ENCODE measurements around the gene MRGPRE. TPM values are rescaled to one million over a fixed set of nuclear protein-coding genes. Genes with fewer than 3 reads are reported as not detected.

The MRGPRE gene
- total RNA-seq, 1 donor from 2014 or later, result 0.29 TPM

DNA sequence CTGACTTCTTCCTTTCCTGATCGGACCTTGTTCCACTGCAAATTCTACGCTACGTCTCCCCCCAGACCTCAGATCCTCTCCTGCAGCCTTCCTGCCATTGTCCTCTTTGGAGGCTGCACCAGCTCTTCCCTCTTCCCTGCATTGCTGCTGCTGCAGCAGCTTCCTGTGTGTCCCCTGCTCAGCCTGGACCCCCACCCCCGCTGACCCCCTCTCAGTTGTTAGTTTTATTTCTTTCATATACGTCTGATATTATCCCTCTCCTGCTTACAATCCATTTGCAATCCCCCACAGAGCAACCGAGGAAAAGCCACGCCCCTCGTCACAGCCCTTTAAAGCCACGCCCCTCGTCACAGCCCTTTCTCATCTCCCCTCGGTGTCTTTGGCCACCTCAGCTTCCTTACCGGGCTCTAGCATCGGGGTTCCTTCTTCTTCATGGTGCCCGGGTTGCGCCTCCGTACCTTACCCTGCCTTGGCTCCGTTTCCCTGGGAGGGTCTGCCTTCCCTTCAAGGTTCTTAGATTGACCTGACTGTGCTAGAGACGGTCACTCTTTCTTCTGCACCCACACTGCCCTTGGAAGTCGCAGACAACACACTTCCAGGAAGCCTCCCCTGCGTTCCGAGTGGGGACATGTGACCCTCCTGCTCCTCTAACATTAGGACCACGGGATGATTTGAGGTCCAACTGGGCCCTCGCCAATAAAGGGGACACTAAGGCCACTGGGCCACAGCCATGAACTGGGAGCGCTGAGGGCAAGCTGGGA is 18.4 kb downstream of the MRGPRE start:
- no peak for DNase-seq (ENCODE audit: low spot score)

DNA sequence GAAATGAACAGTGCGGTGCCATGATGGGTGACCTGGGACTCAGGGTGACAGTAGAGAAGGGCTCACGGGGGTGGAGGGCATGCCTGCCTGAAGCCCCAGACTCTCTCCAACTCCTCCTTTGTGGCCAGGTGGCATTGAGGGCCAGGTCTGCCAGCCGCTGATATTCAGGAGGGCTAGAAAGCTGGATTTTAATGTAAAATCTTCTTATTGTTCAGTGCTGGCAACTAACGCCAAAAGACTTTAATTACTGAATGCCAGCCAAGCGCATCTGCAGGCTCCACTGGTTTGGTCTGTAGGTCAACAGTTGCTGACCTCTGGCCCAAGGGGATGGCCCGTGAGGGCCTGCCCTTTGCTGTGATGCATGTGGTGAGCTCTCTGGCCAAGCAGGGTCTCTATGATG is 23.9 kb downstream of the MRGPRE start:
- no peak for DNase-seq (ENCODE audit: low spot score)

DNA sequence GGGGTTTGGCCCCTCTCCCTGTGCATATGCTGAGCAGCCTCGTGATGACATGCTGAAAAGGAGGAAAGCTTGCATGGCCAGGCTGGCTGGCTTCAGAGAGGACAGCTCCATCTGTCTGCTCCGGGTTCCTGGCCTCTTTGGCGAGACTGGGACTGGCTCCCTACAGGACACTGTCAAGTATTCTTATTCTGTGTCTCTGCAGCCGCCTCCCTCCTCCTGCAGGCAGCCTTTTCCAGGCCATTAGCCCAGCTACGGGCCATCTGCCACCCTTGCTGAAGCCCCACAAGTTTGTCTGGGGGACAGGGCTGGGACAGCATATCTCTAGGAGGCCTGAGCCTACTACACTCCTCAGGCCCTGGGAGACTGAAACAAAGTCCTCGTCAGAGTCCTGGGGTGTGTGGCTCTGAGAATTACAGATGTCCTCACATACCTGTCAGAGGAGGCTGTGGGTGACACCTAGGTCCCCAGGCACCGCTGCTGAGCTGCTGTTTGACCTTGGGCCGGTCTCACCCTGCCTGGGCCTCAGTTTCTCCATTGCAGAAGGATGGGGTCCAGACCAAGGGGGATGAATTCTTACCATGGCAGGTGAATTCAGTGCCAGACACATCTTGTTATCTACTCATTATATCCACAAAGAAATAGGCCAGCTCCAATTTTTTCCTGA is 24.6 kb downstream of the MRGPRE start:
- DNase-seq (ENCODE audit: low spot score), result no peak

DNA sequence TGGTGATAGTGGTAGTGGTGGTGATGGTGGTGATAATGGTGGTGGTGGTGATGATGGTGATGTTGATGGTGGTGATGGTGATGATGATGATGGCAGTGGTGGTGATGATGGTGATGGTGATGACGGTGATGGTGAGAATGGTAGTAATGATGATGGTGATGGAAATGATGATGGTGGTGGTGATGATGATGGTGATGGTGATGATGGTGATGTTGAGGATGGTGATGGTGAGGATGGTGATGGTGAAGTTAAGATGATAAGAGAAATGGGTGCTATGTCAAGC is 25.4 kb downstream of the MRGPRE start:
- no peak for DNase-seq (ENCODE audit: low spot score)

DNA sequence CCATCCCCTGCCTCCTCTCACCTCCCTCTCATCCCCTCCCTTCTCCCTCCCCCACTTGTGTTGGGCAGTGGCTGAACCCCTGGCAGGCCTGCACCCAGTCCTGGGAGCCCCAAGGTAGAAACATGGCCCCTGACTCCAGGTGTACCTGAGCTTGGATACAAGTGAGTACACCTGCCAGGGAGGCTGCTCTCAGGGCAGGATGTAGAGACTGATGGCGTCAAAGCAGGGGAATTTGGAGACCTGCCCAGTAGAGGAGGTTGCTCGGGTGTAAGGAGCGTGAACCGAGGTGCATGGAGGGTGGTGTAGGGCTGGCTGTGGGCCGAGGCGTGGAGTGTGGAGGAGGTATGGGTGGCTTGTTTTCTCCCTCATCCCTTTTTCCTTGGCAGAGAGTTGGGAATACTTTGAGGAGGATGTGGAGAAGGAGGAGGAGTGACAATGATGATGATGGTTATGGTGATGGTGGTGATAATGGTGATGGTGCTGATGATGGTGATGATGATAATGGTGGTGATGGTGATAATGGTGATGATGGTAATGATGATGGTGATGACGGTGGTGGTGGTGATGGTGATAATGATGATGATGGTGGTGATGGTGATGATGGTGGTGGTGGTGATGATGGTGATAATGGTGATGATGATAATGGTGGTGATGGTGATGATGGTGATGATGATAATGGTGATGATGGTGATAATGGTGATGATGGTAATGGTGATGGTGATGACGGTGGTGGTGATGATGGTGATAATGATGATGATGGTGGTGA is 25.9 kb downstream of the MRGPRE start:
- DNase-seq (ENCODE audit: low spot score), result no peak

DNA sequence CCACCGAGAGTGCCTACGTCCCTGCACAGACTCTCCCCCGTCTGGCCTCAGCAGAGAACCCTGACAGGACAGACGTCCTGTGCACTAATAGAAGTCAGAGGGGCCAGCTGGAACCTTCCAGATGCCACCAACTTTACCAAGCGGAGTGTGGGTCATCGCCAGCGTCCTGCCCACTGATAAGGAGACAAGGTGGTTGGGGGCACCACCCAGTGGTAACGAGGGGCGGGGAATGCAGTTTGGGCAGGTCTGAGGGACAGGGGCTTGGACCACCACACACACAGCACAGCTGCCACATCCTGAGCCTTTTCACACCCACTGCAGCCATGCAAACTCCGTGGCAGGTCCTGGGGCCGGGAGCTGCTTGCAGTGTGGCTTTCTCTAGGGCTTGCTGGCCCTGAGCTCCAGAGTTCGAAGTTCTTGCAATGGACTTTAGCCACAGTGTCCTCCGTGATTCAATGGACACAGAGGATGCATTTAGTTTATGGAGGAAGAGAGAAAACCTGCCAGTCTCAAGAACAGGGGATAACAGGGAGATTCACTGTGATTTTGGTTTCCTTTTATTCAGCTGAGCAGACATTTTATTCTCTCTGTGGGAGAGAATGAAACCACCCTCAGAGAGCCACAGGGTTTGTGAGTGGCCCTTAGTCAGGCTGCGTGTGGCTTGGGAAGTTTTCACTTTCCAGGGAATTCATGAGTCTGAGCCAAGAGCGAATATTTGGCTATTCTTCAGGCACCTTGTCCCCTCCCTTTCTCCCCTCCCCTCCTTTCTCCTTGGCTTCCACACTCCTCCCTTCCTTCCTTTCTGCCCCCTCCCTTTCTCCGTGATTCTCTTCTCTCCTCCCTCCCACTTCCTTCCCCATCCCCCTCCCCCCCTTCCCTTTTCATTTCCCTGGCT is 26.7 kb downstream of the MRGPRE start:
- peak; percentile 17 for DNase-seq (ENCODE audit: low spot score)

DNA sequence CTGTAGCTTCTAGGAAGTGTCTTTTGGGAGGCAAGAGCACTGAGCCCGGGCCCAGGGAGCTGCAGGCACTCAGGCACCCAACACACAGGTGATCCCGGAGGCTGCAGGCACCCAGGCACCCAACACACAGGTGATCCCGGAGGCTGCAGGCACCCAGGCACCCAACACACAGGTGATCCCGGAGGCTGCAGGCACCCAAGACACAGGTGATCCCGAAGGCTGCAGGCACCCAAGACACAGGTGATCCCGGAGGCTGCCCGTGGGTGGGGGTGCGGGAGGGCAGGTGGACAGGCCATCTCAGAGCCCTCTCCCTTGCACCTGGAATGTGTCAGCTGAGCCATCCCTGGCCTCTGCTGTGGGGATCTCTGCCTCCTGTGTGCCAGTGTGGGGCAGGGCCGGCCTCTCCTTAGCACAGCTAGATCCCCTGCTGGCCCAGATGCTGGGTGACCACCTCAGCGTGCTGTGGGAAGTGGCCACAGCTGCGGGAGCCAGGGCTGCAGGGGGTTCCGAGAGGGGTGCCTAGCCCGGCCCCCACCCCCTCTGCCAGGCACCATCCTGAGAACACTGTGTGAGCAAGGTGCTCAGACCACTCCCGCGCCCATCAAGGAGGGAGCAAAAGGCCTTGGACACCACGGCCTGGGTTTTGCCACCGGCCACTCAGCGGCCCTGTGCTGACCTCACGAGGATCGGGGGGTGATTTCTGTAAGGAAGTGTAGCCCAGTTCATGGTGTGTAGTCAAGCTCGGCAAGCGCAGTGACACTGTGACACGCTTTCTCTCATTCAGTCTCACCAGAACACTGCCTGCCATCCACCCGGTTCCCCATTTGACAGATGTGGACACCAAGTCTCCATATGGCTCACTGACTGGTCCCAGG is 27.8 kb downstream of the MRGPRE start:
- no peak for DNase-seq (ENCODE audit: low spot score)

DNA sequence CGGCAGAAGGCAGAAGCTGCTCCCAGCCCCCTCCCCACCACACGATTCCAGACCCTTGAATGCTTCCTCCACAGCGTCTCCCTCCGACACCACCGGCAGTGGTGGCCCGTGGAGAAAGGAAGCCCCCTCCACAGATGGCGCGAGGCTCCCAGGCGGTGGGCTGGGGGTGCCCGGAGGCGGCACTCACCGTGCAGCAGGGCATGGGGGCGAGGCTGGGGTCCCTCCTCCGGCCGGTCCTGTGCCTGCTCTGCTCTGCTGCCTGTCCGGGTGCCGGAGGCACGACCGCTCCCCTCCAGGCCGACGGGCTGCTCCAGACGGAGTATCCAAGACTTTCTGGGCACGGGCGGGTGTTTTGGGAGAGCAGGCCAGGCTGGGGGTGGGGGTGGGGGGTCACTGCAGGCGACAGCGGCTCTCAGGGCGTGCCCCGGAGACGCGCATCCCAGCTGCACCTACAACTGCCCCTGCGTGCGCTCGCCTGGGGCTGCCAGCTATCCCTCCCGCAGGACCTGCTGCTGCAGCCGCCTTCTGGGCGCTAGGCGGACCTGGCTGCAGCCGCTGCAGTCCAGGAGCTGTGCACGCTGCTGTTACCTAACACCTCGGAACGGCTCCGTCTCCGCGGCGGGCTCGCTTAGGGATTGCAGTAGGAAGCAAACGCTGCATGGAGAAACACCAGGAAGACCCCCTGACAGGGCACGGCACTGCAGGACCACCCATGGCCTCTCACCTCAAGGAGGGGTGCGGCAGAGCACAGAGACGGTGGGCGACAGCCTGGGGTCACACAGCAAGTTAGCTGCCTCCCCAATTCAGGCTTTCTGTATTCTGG is 28.8 kb downstream of the MRGPRE start:
- no peak for DNase-seq (ENCODE audit: low spot score)

DNA sequence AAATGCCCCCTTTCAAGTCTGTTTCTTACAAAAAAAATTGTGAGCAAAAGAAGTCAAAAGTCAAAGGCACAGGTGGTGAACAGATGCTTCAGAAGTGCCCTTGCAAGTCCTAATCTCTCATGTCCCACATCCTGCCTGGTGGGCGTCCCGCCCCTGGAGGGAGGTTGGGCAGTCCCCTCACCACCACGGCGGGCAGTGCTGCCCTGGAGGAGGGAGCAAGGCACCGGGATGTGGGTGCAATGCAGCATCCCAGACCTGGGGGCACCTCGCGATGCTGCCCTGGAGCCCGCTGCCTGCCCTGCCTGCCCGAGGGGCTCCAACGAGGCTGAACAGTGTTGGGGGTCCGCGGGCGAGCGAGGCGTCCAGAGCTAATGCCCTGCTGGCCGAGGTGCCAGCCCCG is 29.5 kb downstream of the MRGPRE start:
- DNase-seq (ENCODE audit: low spot score), result no peak

DNA sequence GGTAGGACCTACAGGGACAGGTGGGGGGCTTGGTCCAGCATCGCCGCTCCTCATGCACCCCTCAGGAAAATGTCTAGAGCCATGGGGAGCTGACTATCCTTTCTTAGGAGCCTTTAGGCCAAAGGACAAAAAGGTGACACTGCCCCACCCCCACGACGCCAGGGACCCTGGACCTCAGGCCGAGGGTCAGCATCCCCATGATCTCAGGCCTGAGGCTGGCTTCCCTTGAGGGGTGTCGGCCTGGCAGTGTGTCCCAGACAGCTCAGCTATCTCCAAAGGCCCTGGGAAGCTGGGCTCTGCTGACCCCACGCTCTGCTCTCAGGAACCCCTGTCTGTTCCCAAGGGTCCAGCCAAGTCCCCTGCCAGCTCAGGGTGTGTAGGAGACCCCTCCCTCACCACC is 29.9 kb downstream of the MRGPRE start:
- DNase-seq (ENCODE audit: low spot score), result no peak

DNA sequence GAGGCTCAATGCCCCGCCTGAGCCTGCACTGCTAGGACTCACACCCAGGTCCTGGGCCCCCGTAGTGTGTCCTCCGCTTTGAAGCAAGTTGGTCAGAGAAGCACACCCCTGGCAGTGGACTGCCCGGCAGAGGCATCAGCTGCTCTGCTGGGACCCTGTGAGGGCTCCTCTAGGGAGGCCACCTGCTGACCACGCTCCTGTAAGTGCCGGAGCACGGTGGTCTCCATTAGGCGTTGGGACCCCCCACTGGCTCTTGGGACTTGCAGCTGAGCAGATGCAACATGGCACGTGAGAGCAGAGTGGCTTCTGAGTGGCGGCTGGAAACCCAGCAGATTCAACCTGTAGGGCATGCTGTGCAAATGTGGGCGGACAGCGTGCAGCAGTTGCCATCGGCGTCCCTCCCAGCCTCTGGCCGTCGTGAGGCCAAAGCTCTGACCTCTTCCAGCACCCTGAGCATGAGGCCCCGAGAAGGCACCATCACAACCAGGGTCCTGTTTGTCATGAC is 30.5 kb downstream of the MRGPRE start:
- DNase-seq (ENCODE audit: low spot score), result no peak

DNA sequence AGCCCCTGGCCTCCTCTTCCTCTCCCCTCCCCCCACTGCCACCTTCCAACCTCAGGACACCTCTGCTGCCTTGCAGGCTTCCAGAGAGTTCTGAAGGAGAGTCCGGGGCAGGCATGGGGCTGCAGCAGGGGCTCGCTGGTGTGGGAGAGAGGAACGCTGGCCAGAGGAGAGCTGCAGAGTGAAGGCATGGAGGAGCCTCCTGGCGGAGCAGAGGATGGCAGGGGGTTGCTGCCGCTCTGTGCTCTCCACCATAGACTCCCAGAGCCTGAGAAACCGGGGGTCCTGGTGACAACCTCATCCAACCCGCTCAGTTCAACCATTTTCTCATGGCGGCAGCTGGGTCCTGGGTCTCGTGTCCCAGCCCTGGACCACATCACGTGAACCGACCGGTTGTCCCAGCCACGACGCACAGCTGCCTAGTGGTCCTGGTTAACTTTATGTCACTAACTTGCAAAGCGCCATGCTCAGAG is 31.1 kb downstream of the MRGPRE start:
- no peak for DNase-seq (ENCODE audit: low spot score)

DNA sequence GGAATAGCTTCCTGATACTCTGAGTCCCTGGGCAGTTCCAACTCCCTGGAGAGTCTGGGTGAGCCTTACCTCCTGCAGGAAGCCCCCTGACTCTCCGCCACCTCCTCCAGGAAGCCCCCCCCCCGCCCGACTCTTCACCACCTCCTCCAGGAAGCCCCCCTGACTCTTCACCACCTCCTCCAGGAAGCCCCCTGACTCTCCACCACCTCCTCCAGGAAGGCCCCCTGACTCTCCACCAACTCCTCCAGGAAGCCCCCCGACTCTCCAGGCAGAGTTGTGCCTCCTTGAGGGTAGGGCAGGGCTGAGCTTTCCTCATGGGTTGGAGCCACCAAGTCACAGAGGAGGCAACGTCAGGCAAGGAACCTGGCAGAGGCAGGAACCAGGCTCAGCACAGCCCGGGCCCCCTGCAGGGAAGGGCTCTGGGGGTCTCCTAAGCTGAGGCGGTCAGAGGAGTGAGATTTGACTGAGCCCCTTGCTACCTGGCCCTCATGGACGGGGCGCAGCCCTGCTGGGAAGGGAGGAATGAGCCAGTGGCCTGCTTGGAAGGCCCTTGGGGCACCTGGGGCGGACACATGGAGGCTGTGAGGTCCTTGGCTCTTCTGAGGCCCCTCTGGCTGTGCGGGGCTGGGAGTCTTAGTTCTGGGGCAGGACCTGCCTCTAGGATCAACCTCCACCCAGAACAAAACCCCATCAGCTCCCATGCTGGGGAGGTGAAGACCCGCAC is 31.7 kb downstream of the MRGPRE start:
- no peak for DNase-seq (ENCODE audit: low spot score)

DNA sequence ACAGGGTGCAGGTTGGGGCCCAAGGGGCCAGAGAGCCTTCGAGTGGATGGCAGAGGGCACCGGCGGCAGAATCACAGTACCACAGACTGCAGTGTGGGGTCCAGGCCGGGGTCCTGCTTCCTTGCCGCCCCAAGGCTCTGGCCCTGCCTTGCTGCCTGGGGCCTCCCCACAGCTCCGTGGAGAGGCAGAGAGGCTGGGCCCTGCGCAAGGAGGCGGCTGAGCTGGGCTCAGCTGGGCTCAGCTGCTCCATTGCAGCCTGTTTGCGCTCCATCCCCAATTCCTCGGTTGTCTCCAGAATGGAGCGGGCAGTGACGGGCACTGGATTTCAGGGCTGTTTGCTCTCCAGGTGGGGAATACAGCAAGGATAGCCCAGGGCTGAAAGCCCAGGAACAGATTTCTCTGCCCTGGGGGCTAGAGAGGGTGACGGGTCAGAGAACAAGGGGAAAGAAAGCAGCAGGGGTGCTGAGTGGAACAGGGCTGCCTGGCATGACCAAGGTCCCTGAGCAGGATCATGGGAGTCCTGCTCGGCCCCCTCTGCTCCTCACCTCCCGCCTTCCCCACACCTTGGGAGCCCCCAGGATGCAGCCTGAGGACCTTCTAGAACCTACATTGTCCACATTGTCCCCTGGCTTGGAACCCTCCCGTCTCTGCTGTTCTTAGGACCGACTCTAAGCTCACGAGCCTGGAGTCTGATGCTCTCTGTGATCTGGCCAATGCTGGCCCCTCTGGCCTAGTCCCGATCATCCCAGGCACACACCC is 32.5 kb downstream of the MRGPRE start:
- DNase-seq (ENCODE audit: low spot score), result no peak

DNA sequence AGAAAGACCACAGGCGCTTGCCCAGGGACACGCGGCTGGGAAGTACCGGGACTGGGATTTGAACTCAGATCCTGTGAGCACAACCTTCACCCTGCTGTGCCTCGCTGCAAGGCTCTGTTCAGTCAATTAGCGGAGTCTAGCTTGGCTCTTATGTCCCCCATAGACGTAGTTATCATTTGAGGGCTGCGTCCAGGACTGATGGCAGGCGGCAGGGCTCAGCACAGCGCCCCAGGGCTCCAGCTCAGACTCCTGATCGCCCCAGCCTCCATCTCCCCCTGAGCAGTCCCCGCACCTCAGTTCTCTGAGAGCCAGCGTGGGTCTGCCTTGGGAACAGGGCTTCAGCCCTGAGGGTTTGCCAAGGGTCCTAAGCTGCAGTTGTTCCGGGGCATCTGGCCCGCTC is 33.4 kb downstream of the MRGPRE start:
- no peak for DNase-seq (ENCODE audit: low spot score)

DNA sequence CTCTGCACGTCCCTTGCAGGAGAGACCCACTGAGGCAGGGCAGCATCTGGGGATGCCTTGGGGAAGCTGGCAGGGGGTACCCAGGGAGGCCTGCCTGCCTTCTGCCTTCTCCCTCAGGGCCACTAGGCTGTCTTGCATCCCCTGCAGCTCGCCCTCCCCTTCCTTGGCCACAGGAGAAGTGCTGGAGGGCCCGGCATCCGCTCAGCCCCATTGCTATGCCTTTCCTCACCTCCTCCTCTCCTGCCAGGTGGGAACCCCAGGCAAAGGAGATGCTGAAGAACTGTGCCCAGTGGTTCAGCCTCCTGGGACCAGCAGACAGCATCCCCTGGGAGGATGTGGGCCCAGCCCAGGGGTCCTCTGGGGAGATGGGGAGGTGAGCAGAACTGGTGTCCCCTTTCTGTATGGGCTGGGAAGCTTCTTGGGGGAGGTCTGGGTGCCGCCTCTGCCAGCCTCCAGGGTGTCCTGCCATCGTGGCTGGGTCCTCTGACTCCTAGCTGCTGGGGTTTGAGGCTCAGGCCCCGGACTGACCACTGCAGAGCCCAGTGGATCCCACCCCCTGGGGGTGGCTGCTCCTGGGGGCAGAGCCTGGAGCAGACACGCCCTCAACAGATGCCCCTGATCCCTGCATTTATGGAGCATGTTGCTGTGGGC is 34.2 kb downstream of the MRGPRE start:
- DNase-seq (ENCODE audit: low spot score), result no peak

DNA sequence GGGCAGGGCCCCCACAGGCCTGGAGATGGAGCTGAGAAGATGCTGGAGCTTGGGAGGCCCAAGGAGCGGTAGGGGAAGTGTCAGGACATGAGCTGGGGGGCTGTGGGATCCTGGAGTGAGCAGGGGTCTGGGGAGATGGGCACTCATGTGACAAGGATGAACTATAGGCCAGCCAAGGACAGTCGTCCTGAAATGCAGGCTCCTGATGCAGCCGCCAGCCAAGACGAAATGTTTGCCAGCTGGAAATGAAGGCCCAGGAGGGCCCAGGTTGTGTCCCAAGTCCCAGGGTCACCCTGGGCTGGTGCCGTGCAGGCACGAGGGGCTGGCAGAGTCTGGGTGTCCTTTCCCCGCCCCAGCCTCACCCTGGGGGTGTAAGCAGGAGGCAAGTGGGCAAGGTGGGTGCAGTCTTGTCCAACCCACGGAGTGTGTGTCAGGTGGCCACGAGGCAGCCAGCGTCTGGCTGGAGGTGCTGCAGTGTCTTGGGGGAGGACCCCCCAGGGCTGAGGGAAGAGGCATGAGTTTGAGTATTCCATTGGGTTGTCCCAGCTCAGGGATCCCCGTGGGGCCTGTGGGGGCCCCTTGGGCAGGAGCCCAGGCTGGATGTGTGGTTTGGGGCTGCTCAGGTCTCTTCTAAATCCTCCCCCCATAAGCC is 35.0 kb downstream of the MRGPRE start:
- no peak for DNase-seq (ENCODE audit: low spot score)
